Calu3 (cell line): ENCODE measurements around the gene TNK2. TPM values are rescaled to one million over a fixed set of nuclear protein-coding genes. Genes with fewer than 3 reads are reported as not detected.

Experiments used
- BruUV-seq: library from RNA; stranded (reverse); fragments of 400-500 nt; replicated peaks from 2 replicates; lab custom pipeline; 2021; lab: Mats Ljungman, UMichigan
- CTCF ChIA-PET: fragments of 300-600 bp; sonication (Branson Sonifier 250); formaldehyde crosslinking; loops from one replicate; lab custom pipeline; 2022; ENCODE audit warnings: antibody characterized with exemption; lab: Charles Lee
- DNase-seq: peaks from one replicate; pipeline ENCODE4 v3.0.0; 2022
- H3K27ac Mint-ChIP-seq: one replicate; pipeline ENCODE4 v1.8.0; 2022; ENCODE audit warnings: mixed read lengths; ENCODE audit not compliant: unreplicated experiment
- H3K27me3 Mint-ChIP-seq: one replicate; pipeline ENCODE4 v1.8.0; 2022; ENCODE audit warnings: mixed read lengths; ENCODE audit not compliant: unreplicated experiment
- H3K36me3 Mint-ChIP-seq: one replicate; pipeline ENCODE4 v1.8.0; 2022; ENCODE audit warnings: mild to moderate bottlenecking, moderate library complexity, mixed read lengths; ENCODE audit not compliant: insufficient read depth, unreplicated experiment
- H3K4me1 Mint-ChIP-seq: one replicate; pipeline ENCODE4 v1.8.0; 2022; ENCODE audit warnings: mild to moderate bottlenecking, low read depth, mixed read lengths; ENCODE audit not compliant: unreplicated experiment
- H3K4me3 Mint-ChIP-seq: one replicate; pipeline ENCODE4 v1.8.0; 2022; ENCODE audit warnings: mild to moderate bottlenecking, low read depth, moderate library complexity, mixed read lengths; ENCODE audit not compliant: unreplicated experiment
- H3K9me3 Mint-ChIP-seq: one replicate; pipeline ENCODE4 v1.8.0; 2022; ENCODE audit warnings: low read depth, mixed read lengths; ENCODE audit not compliant: unreplicated experiment
- intact Hi-C: fragments of 100-400 bp; cut with micrococcal nuclease; formaldehyde crosslinking; loops from one replicate; pipeline ENCODE4 v1.10.0; 2022; ENCODE audit not compliant: unreplicated experiment
- total RNA-seq: library from RNA; stranded (reverse); gene quantifications from 2 replicates; pipeline ENCODE4 v1.2.3, GENCODE V29; 2022
- TF ChIP-seq, protein P1 (sequence below): fragments of 200-600 bp; IDR thresholded peaks from one replicate; pipeline ENCODE4 v1.8.0; 2022; ENCODE audit warnings: antibody characterized with exemption; ENCODE audit not compliant: unreplicated experiment

TNK2 gene
- total RNA-seq, 1 experiment from 2014 or later = 50.4 TPM

DNA sequence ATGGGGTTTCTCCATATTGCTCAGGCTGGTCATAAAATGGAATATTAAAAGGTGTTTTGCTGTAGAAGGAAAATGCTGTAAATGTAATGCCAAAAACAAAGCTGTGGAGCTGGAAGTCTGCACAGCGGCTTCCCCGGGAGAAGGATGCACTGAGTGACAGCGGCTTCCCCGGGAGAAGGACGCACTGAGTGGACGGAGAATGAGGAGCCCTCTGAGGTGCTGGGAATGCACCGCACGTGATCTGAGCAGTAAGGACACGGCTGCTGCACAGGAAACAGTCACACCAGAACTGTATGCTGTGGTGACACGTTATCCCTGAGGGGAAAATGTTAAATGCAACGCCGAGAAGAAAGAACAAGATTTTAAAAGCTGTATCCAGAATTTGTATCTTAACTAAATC is 24.6 kb downstream of the TNK2 start:
- Mint-ChIP-seq H3K27me3 (no peaks in the 10 kb centered on the region), H3K36me3 (peaks cover 12% of the 10 kb centered on the region), H3K27ac (no peak overlapping the region), H3K4me3 (no peak overlapping the region), H3K4me1 (no peaks in the 10 kb centered on the region), H3K9me3 (no peaks in the 10 kb centered on the region)
- TF ChIP-seq, protein P1, sequence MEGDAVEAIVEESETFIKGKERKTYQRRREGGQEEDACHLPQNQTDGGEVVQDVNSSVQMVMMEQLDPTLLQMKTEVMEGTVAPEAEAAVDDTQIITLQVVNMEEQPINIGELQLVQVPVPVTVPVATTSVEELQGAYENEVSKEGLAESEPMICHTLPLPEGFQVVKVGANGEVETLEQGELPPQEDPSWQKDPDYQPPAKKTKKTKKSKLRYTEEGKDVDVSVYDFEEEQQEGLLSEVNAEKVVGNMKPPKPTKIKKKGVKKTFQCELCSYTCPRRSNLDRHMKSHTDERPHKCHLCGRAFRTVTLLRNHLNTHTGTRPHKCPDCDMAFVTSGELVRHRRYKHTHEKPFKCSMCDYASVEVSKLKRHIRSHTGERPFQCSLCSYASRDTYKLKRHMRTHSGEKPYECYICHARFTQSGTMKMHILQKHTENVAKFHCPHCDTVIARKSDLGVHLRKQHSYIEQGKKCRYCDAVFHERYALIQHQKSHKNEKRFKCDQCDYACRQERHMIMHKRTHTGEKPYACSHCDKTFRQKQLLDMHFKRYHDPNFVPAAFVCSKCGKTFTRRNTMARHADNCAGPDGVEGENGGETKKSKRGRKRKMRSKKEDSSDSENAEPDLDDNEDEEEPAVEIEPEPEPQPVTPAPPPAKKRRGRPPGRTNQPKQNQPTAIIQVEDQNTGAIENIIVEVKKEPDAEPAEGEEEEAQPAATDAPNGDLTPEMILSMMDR = no peak
- no peak for DNase-seq
- intact Hi-C loops = no loop called here
- no TSS peak for BruUV-seq
- CTCF ChIA-PET = interaction anchor here (1.6 kb wide), 1 partner anchor 11 kb away, joined by 5 read pairs; no protein-coding TSS in a partner anchor

DNA sequence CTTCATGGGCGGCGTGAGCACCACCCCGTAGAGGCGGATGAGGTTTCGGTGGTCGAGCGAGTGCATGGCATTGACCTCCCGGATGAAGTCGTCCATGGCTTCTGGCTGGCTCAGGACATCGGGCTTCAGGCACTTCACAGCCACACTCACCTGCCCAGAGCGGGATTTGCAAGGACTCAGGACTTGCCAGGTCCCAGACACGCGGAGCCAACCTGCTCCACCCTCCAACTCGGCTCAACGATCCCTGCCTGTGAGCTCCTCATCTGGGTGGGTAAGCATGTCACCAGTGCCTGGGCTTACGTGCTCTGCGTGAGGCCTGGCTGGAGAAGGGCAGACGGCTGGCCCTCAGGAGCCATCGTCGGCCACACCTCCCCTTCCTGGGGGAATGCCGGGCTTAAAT is 25.2 kb downstream of the TNK2 start:
- TF ChIP-seq, protein P1 = no peak
- Mint-ChIP-seq H3K4me3 (no peak overlapping the region), H3K4me1 (no peaks in the 10 kb centered on the region), H3K36me3 (peaks cover 12% of the 10 kb centered on the region), H3K9me3 (no peaks in the 10 kb centered on the region), H3K27me3 (no peaks in the 10 kb centered on the region), H3K27ac (no peak overlapping the region)
- CTCF ChIA-PET = interaction anchor here (1.6 kb wide), 1 partner anchor 11 kb away, joined by 5 read pairs; no protein-coding TSS in a partner anchor
- DNase-seq = no peak
- intact Hi-C loops = no loop called here
- BruUV-seq = no TSS peak

DNA sequence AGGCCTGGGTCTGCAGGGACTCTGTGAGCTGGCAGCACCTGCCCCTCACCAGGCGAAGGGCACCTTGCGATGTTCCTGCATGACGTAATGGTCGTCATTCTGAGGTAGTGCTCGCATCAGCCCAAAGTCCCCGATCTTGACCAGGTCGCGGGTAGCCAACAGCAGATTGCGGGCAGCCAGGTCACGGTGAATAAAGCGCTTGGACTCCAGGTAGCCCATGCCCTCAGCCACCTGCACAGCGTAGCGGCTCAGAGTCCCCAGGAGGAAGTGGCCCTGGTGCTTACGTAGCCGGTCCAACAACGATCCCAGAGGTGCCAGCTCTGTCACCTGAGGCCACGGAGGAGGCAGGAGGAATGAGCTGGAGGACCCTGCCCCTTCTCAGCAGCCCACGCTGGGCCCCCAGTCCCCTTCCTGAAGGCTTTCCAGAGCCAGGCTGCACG is 26.3 kb downstream of the TNK2 start:
- peaks cover 10% of the 10 kb centered on the region for H3K4me1 Mint-ChIP-seq
- intact Hi-C loops = no loop called here
- H3K9me3 Mint-ChIP-seq = no peaks in the 10 kb centered on the region
- H3K4me3 Mint-ChIP-seq = no peak overlapping the region
- BruUV-seq = no TSS peak
- no peak overlapping the region for H3K27ac Mint-ChIP-seq
- H3K27me3 Mint-ChIP-seq = no peaks in the 10 kb centered on the region
- DNase-seq = no peak
- TF ChIP-seq, protein P1 = no peak
- CTCF ChIA-PET = no interaction called here
- peaks cover 19% of the 10 kb centered on the region for H3K36me3 Mint-ChIP-seq

DNA sequence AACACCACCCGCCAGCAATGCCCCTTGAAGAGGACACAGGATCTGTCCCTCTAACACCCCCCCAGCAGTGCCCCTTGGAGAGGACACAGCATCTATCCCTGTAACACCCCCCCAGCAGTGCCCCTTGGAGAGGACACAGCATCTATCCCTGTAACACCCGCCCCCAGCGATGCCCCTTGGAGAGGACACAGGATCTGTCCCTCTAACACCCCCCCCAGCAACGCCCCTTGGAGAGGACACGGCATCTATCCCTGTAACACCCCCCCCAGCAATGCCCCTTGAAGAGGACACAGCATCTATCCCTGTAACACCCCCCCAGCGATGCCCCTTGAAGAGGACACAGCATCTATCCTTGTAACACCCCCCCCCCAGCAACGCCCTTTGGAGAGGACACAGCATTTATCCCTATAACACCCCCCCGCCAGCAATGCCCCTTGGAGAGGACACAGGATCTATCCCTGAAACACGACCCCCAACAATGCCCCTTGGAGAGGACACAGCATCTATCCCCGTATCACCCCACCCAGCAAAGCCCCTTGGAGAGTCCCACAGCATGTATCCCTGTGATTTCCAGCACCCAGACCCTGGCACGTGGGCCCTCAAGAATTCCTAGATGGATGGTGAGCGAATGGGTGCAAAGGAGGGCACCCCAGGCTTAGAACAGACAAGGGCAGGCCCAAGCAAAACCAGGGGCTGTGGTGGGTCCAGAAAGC is 26.9 kb downstream of the TNK2 start:
- H3K27me3 Mint-ChIP-seq = no peaks in the 10 kb centered on the region
- H3K4me3 Mint-ChIP-seq = no peak overlapping the region
- BruUV-seq = no TSS peak
- no peaks in the 10 kb centered on the region for H3K9me3 Mint-ChIP-seq
- peaks cover 13% of the 10 kb centered on the region for H3K4me1 Mint-ChIP-seq
- H3K36me3 Mint-ChIP-seq = peaks cover 23% of the 10 kb centered on the region
- CTCF ChIA-PET = no interaction called here
- no peak for DNase-seq
- TF ChIP-seq, protein P1 = no peak
- no peak overlapping the region for H3K27ac Mint-ChIP-seq
- intact Hi-C loops = no loop called here
